Stimulated activated naive B cell treated with anti-CD40 and anti-IgM and Interleukin-4, amounts not matched to agents 10 μg/mL and 1 μg/mL and 100 μg/mL, for 72 hours (primary cell): ENCODE data around the gene SFI1.
"Not testable (repeated sequence)": the region's sequence is repeated elsewhere in the genome, so short reads cannot be mapped to it uniquely, and the experiment has no call there.

Source experiments
- ATAC-seq, 2 donors: fragments of 150-1000 bp; cut with Tn5 transposase; replicated peaks; 2 replicates each; pipeline ENCODE4 v1.10.0; 2021; ENCODE audit warnings: moderate library complexity in 1 of 2
- DNase-seq: peaks from one replicate; pipeline ENCODE4 v3.0.0; 2021
- H3K27ac Mint-ChIP-seq: one replicate; pipeline ENCODE4 v1.8.0; 2022; ENCODE audit warnings: mild to moderate bottlenecking, mixed read lengths
- H3K27me3 Mint-ChIP-seq, 2 donors: one replicate each; pipeline ENCODE4 v1.8.0; 2022; ENCODE audit warnings: mixed read lengths in 2 of 2
- H3K36me3 Mint-ChIP-seq, 2 donors: one replicate each; pipeline ENCODE4 v1.8.0; 2022; ENCODE audit warnings: mixed read lengths in 2 of 2, mild to moderate bottlenecking in 1 of 2
- H3K4me1 Mint-ChIP-seq, 2 donors: one replicate each; pipeline ENCODE4 v1.8.0; 2022; ENCODE audit warnings: mixed read lengths in 2 of 2, mild to moderate bottlenecking in 1 of 2
- H3K4me3 Mint-ChIP-seq, 2 donors: one replicate each; pipeline ENCODE4 v1.8.0; 2022; ENCODE audit warnings: mild to moderate bottlenecking in 2 of 2, mixed read lengths in 2 of 2, moderate library complexity in 1 of 2
- H3K9me3 Mint-ChIP-seq, 2 donors: one replicate each; pipeline ENCODE4 v1.8.0; 2022; ENCODE audit warnings: mixed read lengths in 2 of 2, mild to moderate bottlenecking in 1 of 2

Gene SFI1

DNA sequence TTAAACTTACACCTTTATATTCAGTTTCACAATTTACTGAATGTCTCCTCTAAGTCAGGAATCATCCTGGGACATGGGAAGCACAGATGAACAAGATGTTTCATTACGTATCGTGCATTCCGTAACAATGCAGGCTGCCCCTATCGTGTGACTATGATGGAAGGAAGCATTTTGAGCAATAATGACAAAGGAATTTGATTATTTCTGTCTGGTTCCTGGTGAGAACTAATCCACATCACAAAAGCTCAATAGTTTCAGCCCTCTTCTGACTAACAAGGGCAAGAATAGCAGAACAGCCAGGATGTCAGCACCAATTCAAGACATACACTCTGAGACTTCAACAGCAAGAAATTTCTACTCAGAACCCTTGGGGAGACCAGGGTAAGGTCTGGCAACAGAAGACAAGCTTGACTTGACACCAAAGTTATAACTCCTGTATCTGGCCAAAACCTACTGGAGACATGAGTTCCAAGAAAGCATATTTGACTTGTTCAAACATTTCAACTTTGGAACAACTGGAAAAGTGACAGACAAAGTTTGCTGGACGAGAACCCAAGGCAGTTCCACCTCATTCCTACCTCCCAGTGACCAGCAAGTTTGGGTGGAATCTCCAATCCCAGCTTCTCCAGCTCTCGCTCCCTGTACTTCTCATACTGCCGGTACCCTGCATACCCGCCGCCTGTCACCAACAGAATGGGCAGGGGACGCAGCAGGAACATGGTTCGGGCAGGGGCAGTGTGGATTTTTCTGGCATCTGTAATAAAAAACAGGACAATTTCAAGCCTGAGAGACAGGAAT lies 151.4 kb downstream of the SFI1 start:
- Mint-ChIP-seq H3K9me3 (no peaks in the 10 kb centered on the region), H3K4me1 (peaks cover 26 to 45% of the 10 kb centered on the region in 2 donors), H3K27ac (no peak overlapping the region), H3K4me3 (no peak overlapping the region), H3K27me3 (no peaks in the 10 kb centered on the region), H3K36me3 (peaks cover 17 to 29% of the 10 kb centered on the region in 2 donors)
- DNase-seq (no peak), ATAC-seq (no peak)

DNA sequence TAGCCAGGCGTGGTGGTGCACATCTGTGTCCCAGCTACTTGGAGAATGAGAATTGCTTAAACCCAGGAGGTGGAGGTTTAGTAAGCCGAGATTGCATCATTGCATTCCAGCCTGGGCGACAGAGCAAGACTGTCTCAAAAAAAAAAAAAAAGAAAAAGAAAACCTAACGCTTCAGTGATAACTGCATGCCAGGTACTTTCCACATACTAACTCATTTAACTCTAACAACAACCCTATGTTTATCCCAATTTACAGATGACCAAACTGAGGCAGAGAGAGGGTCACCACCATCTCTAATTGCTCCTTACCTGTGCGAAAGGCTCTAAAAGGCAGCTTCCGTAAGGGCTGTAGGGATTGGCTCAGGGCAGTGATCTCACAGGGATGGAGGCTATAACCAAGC lies 154.1 kb downstream of the SFI1 start:
- DNase-seq (no peak), ATAC-seq (peak in 1 of 2 donors; percentile 17)
- H3K9me3 Mint-ChIP-seq = no peaks in the 10 kb centered on the region
- no peaks in the 10 kb centered on the region for H3K27me3 Mint-ChIP-seq
- peaks cover 23 to 37% of the 10 kb centered on the region in 2 donors for H3K36me3 Mint-ChIP-seq
- peaks cover 42 to 64% of the 10 kb centered on the region in 2 donors for H3K4me1 Mint-ChIP-seq
- peak overlapping the region; percentile 1 for H3K27ac Mint-ChIP-seq
- no peak overlapping the region for H3K4me3 Mint-ChIP-seq

DNA sequence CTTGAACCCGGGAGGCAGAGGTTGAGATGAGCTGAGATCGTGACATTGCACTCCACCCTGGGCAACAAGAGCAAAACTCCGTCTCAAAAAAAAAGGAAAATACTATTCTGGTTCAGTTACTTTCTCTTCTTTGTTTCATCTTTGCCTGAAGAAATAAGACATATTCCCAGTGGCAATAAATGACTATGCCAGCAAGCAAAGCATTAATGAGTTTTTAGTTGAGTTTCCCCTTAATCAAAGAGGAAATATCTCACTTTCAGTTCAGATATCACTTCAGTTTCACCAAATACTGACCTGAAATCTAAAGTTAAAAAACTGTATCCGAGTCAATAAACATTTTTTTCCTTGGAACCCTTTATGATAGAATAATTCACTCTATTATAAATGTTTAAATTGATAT lies 155.3 kb downstream of the SFI1 start:
- Mint-ChIP-seq H3K9me3 (no peaks in the 10 kb centered on the region), H3K36me3 (peaks cover 18 to 32% of the 10 kb centered on the region in 2 donors), H3K27ac (peak overlapping the region; percentile 77), H3K4me3 (peak overlapping the region in 1 of 2 donors; percentile 16), H3K27me3 (no peaks in the 10 kb centered on the region), H3K4me1 (peaks cover 35 to 54% of the 10 kb centered on the region in 2 donors)
- DNase-seq (no peak), ATAC-seq (peak; percentile 54 to 63)

DNA sequence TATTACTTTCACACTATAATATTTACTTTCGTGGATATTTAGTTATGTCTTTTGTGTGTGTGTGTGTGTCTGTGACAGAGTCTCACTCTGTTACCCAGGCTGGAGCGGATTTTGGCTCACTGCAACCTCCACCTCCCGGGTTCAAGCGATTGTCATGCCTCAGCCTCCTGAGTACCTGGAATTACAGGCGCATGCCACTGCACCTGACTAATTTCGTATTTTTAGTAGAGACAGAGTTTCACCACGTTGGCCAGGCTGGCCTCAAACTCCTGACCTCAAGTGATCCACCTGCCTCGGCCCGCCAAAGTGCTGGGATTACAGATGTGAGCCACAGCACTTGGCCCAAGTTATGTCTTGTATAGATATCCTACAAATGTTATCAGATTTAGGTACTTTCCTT lies 155.8 kb downstream of the SFI1 start:
- no peak for DNase-seq
- H3K4me1 Mint-ChIP-seq = peaks cover 32 to 50% of the 10 kb centered on the region in 2 donors
- no peak overlapping the region for H3K4me3 Mint-ChIP-seq
- no peak overlapping the region for H3K27ac Mint-ChIP-seq
- no peaks in the 10 kb centered on the region for H3K9me3 Mint-ChIP-seq
- ATAC-seq = peak in 1 of 2 donors; percentile 46
- H3K27me3 Mint-ChIP-seq = no peaks in the 10 kb centered on the region
- H3K36me3 Mint-ChIP-seq = peaks cover 15 to 29% of the 10 kb centered on the region in 2 donors

DNA sequence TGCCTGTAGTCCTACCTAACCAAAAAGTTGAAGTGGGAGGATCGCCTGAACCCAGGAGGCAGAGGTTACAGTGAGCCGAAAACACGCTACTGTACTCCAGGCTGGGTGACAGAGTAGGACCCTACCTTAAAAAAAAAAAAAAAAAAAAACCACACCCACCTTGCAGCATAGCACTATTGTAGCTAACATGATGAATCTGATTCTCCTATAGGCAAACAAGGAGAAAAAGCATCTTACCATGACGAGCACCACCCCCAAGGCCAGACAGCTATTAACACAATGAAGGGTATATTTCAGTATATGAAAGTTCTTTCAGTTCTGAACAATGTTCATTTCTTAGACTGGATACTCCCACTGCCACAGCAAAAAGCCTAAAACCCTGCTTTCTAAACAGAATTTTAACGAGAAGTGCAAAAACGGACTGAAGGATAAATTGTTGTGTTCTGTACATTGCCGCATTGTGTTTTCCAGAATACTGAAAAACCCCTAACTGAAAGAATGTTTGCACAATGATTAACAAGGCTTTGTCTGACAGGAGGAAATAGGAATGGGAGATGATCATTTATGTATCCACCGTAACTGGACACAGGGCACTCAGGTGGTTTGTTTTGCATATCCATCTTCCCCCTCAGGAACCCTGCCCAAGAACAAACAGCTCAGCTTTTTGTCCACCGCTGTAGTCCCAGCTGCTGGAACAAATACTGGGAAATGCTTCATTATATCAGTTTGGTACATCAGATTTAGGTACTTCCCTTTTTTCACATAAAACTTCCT lies 156.8 kb downstream of the SFI1 start:
- ATAC-seq (no peak), DNase-seq (no peak)
- Mint-ChIP-seq H3K36me3 (peaks cover 18 to 26% of the 10 kb centered on the region in 2 donors), H3K27me3 (no peaks in the 10 kb centered on the region), H3K27ac (peak overlapping the region; percentile 39), H3K4me1 (peaks cover 30 to 45% of the 10 kb centered on the region in 2 donors), H3K4me3 (no peak overlapping the region), H3K9me3 (no peaks in the 10 kb centered on the region)

DNA sequence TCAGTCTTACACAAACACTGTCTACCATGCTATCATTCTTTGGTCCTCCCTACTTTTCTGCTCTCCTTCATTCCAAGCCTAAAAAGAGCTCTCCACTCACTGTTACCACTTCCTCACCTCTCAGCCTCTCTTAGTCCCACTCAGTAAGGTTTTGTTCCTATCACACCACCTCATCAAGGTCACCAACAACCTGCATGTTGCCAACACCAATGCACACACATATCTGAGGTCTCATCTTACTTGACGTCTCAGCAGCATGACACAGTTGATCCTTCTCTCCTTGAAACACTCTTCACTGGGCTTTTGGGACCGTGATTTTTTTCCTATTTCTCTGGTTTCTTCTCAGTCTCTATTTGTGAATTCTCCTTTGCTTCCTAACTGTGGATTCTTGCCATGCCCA lies 157.6 kb downstream of the SFI1 start:
- Mint-ChIP-seq H3K4me3 (peak overlapping the region in 1 of 2 donors; percentile 2), H3K9me3 (no peaks in the 10 kb centered on the region), H3K27me3 (no peaks in the 10 kb centered on the region), H3K4me1 (peaks cover 29 to 45% of the 10 kb centered on the region in 2 donors), H3K27ac (peak overlapping the region; percentile 0), H3K36me3 (peaks cover 16 to 25% of the 10 kb centered on the region in 2 donors)
- no peak for DNase-seq
- ATAC-seq = no peak

DNA sequence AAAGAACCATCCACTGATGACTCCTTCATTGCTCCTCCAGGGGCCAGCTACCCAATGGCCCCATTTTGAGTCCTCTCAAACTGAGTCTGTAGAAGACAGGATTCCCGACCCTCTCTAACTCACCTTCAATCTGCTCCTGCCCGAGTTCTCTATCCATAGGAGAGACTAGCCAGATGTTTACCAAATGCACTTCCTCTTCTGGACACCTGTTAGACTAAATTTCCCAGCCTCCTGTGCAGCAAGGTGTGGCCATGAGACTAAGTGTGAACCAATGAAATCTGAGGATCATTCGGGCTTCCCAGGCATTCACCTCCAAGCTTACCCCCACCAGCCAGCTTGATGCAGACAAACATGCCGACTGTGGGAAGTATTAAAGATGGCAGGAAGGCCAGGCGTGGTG lies 158.1 kb downstream of the SFI1 start:
- DNase-seq = no peak
- peak overlapping the region in 1 of 2 donors; percentile 2 for H3K4me3 Mint-ChIP-seq
- H3K9me3 Mint-ChIP-seq = no peaks in the 10 kb centered on the region
- peaks cover 31 to 45% of the 10 kb centered on the region in 2 donors for H3K4me1 Mint-ChIP-seq
- no peaks in the 10 kb centered on the region for H3K27me3 Mint-ChIP-seq
- H3K27ac Mint-ChIP-seq = no peak overlapping the region
- no peak for ATAC-seq
- peaks cover 14 to 25% of the 10 kb centered on the region in 2 donors for H3K36me3 Mint-ChIP-seq

DNA sequence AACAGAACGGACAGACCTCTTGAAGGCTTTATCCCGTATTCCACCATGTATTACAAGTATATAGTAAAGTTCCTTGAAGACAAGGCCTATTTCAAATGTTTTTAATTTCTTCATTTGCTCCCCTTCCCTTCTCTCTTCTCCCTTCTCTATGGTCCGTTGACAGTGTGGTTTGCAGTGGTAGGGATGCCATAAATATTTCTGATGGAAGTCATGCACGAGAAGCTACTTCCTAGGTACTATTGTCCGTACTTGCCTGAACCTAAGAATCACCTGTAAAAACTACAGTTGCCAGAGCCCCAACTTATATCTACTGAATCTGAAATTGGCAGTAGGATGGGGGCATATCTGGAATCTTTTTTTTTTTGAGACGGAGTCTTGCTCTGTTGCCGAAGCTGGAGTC lies 162.9 kb downstream of the SFI1 start:
- no peak for ATAC-seq
- no peak for DNase-seq
- peaks cover 10 to 26% of the 10 kb centered on the region in 2 donors for H3K36me3 Mint-ChIP-seq
- H3K4me1 Mint-ChIP-seq = peaks cover 19 to 21% of the 10 kb centered on the region in 2 donors
- no peaks in the 10 kb centered on the region for H3K27me3 Mint-ChIP-seq
- no peak overlapping the region for H3K27ac Mint-ChIP-seq
- H3K4me3 Mint-ChIP-seq = no peak overlapping the region
- no peaks in the 10 kb centered on the region for H3K9me3 Mint-ChIP-seq

DNA sequence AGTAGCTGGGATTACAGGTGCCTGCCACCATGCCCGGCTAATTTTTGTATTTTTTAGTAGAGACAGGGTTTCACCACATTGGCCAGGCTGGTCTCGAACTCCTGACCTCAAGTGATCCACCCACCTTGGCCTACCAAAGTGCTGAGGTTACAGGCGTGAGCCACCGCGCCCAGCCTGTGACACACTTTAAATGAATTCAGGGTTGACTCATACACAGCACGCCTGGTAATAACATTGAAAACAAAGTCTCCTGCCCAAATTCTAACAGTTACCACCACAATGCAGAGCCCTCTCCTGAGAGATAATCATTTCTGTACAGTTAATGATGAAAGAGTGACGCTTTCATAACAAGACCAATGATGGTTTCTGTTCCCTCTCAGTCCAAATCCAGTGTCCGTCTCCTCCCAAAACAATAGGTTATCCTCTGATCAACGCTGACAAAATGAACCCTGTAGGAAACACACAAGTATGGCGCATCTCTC lies 164.6 kb downstream of the SFI1 start:
- Mint-ChIP-seq H3K4me3 (peak overlapping the region; percentile 88 to 94), H3K27ac (peak overlapping the region; percentile 96), H3K4me1 (peaks cover 18 to 22% of the 10 kb centered on the region in 2 donors), H3K36me3 (peaks cover 7 to 23% of the 10 kb centered on the region in 2 donors)
- ATAC-seq = peak; percentile 44 to 62
- not testable (repeated sequence) for DNase-seq, H3K9me3 Mint-ChIP-seq, H3K27me3 Mint-ChIP-seq

DNA sequence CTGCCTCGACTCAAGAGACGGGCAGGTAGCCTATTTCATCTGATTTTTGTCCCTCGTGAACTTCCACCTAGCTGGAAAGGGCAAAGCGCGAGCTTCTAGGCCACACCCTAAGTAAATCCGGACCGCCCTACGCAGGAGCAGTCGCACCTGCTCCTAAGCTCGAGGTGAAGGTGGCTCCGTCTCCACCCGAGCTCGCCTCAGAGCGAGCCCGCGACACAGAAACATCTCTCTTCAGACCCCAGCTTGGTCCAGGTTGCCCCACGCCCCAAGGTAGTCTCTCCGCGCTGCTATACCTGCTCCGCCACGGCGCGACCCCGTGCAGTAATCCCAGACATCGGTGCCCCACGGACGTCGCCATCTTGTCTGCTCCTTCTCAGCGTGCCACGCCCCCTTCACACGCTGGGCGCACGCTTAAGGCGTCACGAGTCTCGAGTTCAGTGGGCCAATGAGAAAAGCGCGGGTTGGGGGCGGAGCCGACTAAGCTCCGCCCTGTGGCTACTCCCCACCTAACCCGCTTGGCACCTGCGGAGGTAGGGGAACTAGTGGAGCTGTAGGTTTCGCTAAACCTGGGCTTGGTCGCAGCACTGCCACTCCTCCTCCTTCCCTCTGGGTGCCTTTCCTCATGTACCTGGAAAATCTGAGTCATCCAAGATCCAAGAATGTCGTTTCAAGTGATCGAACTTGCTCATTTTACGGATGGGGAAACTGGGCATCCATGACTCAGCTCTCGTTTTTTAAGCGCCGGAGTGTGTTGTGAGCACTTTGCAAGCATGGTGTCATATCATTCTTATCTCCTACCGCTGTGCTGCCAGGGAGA lies 165.7 kb downstream of the SFI1 start, which contains the start of gene PISD:
Gene PISD, minus strand, starts transcription at position 365 of the 817 bp plus-strand sequence. Its CDS starts 7 bp downstream, at position 358.
- Mint-ChIP-seq H3K9me3 (no peaks in the 10 kb centered on the region), H3K36me3 (peaks cover 7 to 19% of the 10 kb centered on the region in 2 donors), H3K4me3 (peak within 1 kb of the TSS; percentile 88 to 94)

DNA sequence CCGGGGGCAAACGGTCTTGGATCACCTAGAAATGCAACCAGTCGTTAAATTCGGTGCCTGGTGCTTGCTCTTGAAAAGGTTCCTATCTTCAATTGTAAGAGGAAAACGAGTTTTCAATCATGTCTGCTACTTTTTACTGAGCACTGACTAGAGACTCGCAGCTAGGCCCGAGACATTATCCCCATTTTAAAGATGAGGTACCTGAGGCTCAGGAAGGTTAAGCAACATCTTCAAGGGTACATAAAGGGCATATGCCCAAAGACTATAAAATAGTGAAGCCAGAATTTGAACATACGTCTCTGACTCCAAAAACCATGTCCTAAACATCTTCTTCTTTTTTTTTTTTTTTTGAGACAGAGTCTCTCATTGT lies 166.3 kb downstream of the SFI1 start:
- H3K36me3 Mint-ChIP-seq = peaks cover 7 to 19% of the 10 kb centered on the region in 2 donors
- ATAC-seq (no peak), DNase-seq (no peak)
- no peaks in the 10 kb centered on the region for H3K27me3 Mint-ChIP-seq
- H3K27ac Mint-ChIP-seq = peak overlapping the region; percentile 96
- H3K9me3 Mint-ChIP-seq = no peaks in the 10 kb centered on the region
- peaks cover 16 to 22% of the 10 kb centered on the region in 2 donors for H3K4me1 Mint-ChIP-seq
- peak overlapping the region; percentile 88 to 94 for H3K4me3 Mint-ChIP-seq

More for the DNA sequence above, 165.7 kb downstream of the SFI1 start, which contains the start of gene PISD:
- Mint-ChIP-seq H3K27me3 (no peaks in the 10 kb centered on the region), H3K4me1 (peaks cover 16 to 22% of the 10 kb centered on the region in 2 donors), H3K27ac (peak within 1 kb of the TSS; percentile 96)
- DNase-seq (peak; percentile 95), ATAC-seq (peak; percentile 90 to 94)
